Measurements from ENCODE around the gene KIR2DL4.
"Not testable (repeated sequence)": the region's sequence is repeated elsewhere in the genome, so short reads cannot be mapped to it uniquely, and the experiment has no call there.

The KIR2DL4 gene

GRCh38 chr19:54803410-54803809 is at the start of gene KIR2DL4:
Gene KIR2DL4 (plus strand): TSS chr19:54803610. CDS start chr19:54803652, 42 bp downstream.
- no peak for DNase-seq

GRCh38 chr19:54756204-54757110 is 47.0 kb upstream of the KIR2DL4 start:
- DNase-seq: not testable (repeated sequence)

GRCh38 chr19:54758577-54758976 is 44.8 kb upstream of the KIR2DL4 start:
- DNase-seq: not testable (repeated sequence)

GRCh38 chr19:54764219-54764618 is 39.2 kb upstream of the KIR2DL4 start:
- DNase-seq: not testable (repeated sequence)

GRCh38 chr19:54766464-54766863 is 36.9 kb upstream of the KIR2DL4 start:
- not testable (repeated sequence) for DNase-seq

- DNase-seq: not testable (repeated sequence)
Observed at GRCh38 chr19:54769646-54770045, 33.8 kb upstream of the KIR2DL4 start, which contains the start of gene KIR2DL1. Gene KIR2DL1 (plus strand): TSS chr19:54769793. CDS start chr19:54769851, 58 bp downstream.

- not testable (repeated sequence) for DNase-seq
Observed at GRCh38 chr19:54770511-54770910, 32.9 kb upstream of the KIR2DL4 start.

- not testable (repeated sequence) for DNase-seq
Observed at GRCh38 chr19:54771018-54771960, 32.1 kb upstream of the KIR2DL4 start.

GRCh38 chr19:54772666-54773065 is 30.7 kb upstream of the KIR2DL4 start:
- not testable (repeated sequence) for DNase-seq

- not testable (repeated sequence) for DNase-seq
Observed at GRCh38 chr19:54775095-54775815, 28.2 kb upstream of the KIR2DL4 start.

GRCh38 chr19:54775830-54776229 is 27.6 kb upstream of the KIR2DL4 start:
- DNase-seq: not testable (repeated sequence)

GRCh38 chr19:54777851-54778250 is 25.6 kb upstream of the KIR2DL4 start:
- DNase-seq: not testable (repeated sequence)

GRCh38 chr19:54778896-54779295 is 24.5 kb upstream of the KIR2DL4 start:
- not testable (repeated sequence) for DNase-seq

GRCh38 chr19:54782916-54783315 is 20.5 kb upstream of the KIR2DL4 start:
- not testable (repeated sequence) for DNase-seq

GRCh38 chr19:54786091-54786723 is 17.2 kb upstream of the KIR2DL4 start:
- not testable (repeated sequence) for DNase-seq

- not testable (repeated sequence) for DNase-seq
Observed at GRCh38 chr19:54788154-54788553, 15.3 kb upstream of the KIR2DL4 start.

- DNase-seq: no peak
Observed at GRCh38 chr19:54790711-54791110, 12.7 kb upstream of the KIR2DL4 start.

GRCh38 chr19:54791476-54791875 is 11.9 kb upstream of the KIR2DL4 start:
- DNase-seq: no peak

GRCh38 chr19:54792814-54793213 is 10.6 kb upstream of the KIR2DL4 start:
- no peak for DNase-seq

GRCh38 chr19:54795758-54796157 is 7.7 kb upstream of the KIR2DL4 start:
- no peak for DNase-seq

GRCh38 chr19:54804101-54804500 is 691 bp downstream of the KIR2DL4 start:
- no peak for DNase-seq

- no peak for DNase-seq
Observed at GRCh38 chr19:54804571-54804970, 1.2 kb downstream of the KIR2DL4 start.
